ENCODE results near the gene SRCIN1. TPM values are rescaled to one million over a fixed set of nuclear protein-coding genes. Genes with fewer than 3 reads are reported as not detected.

The SRCIN1 gene
- total RNA-seq, 1 experiment from 2014 or later: 0.02 TPM

DNA sequence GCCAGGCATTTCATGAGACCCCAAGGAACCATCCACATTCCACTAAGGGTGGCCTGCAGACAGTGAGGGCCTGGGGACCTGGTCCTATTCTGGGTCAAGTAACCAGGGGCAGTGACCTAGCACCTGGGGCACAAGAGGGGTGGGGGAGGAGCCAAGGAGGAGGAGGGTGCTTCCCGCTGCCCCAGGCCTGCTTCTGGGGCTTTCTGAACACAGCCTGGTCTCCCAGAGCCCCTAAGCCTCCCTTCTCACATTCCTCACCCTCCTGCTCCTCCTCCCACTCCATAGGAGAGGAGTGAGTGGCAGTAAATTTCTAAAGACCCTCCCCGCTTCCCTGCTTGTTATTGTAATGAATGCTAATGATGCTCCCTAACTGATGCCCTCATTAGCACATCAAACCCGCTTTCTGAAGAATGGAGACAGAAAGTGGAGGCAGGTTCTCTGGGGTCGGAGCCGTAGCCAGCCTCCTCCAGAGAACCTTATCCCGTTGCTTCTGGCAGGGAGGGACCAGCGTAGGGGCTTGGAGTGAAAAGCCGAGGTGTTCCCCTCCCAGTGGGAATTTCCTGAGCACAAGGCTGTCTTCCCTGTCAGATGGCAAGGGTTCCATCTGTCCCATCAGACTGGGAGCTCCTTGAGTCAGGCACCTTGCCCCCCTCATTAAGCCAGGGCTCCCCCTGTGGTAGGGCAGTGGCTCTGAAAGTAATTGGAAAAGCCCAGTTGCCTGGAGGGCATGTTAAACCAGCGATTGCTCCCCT, 3.7 kb upstream of the SRCIN1 start:
- H3K27ac ChIP-seq: no peak overlapping the region
- H3K27me3 ChIP-seq: peaks cover 5% of the 10 kb centered on the region; the same call in 1 of the 2 replicates
- H3K9me3 ChIP-seq (replicated peaks): 0 out of 2 replicates have a peak, but pooled peaks cover 3% of the 10 kb centered on the region
- H3K36me3 ChIP-seq: no peaks in the 10 kb centered on the region
- H3K4me3 ChIP-seq: no peak overlapping the region
- H3K4me1 ChIP-seq: 0 out of 2 replicates have a peak, but pooled peaks cover 4% of the 10 kb centered on the region
- DNase-seq: no peak

GRCh38 chr17:38608648-38609047, 2.9 kb upstream of the SRCIN1 start:
- Histone ChIP-seq H3K36me3 (no peaks in the 10 kb centered on the region), H3K27ac (no peak overlapping the region), H3K9me3 (replicated peaks) (0 out of 2 replicates have a peak, but pooled peaks cover 3% of the 10 kb centered on the region), H3K4me1 (no peaks in the 10 kb centered on the region), H3K27me3 (peaks cover 13% of the 10 kb centered on the region; the same call in 1 of the 2 replicates), H3K4me3 (no peak overlapping the region)
- no peak for DNase-seq

GRCh38 chr17:38606646-38607611, 1.2 kb upstream of the SRCIN1 start:
- Histone ChIP-seq H3K27ac (no peak overlapping the region), H3K4me3 (no peak overlapping the region), H3K9me3 (replicated peaks) (0 out of 2 replicates have a peak, but pooled peaks cover 1% of the 10 kb centered on the region), H3K27me3 (peaks cover 16% of the 10 kb centered on the region; the same call in 1 of the 2 replicates), H3K36me3 (no peaks in the 10 kb centered on the region), H3K4me1 (no peaks in the 10 kb centered on the region)
- DNase-seq: no peak

- Histone ChIP-seq H3K36me3 (no peaks in the 10 kb centered on the region), H3K4me1 (no peaks in the 10 kb centered on the region), H3K27me3 (peaks cover 25% of the 10 kb centered on the region; the same call in 1 of the 2 replicates), H3K4me3 (peak overlapping the region; percentile 54), H3K9me3 (replicated peaks) (no peaks in the 10 kb centered on the region), H3K27ac (no peak overlapping the region)
- DNase-seq: peak in 1 of 2 experiments; percentile 29
Observed at GRCh38 chr17:38605411-38605840, 326 bp downstream of the SRCIN1 start.

DNA sequence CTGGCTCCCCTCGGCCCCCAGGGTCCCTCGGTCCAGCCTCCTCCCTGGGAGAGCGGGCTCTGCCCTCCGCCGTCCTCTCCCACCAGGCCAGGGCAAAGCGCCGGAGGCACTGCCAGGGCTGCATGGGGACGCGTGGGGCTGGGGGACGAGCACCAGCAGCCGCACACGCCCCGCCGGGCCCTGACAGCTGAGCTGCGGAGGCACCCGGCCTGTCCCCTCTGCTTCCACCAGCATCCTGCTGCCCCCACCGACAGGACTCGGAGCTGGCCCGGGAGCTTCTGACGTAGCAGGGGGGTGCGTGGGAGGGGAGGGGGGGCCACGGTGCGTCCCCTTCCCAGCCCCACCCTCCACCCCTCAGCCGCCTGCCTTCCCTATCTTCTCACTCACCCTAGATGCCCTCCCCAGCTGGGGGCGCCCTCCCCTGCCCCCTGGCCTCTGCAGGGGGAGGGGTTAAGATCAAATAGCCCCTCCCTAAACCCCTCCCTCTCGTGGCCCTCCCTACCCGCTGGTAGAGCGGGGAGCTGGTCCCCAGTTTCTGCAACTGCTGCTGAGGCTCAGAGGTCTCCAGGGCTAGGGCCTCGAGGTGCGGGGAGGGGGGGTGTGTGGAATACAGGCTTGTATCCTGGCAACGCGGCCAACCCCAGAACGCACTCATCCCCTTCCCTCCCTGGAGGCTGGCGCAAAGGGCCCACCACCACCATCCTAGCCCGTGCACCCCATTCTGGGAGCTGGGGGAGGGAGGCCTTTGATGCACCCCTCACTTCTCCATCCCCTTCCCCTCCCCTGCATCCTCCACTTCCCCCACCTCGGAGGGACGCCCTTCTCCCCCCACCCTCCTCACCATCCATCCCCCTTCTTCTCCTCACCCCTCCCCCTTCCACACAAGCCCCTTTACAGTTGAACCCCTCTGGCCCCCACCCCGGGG, 1.0 kb downstream of the SRCIN1 start:
- DNase-seq: peak; percentile 43 to 45
- Histone ChIP-seq H3K27ac (no peak overlapping the region), H3K4me1 (no peaks in the 10 kb centered on the region), H3K9me3 (replicated peaks) (no peaks in the 10 kb centered on the region), H3K4me3 (no peak overlapping the region), H3K36me3 (no peaks in the 10 kb centered on the region), H3K27me3 (peaks cover 25% of the 10 kb centered on the region; the same call in 1 of the 2 replicates)

- Histone ChIP-seq H3K27ac (no peak overlapping the region), H3K4me3 (no peak overlapping the region), H3K36me3 (no peaks in the 10 kb centered on the region), H3K9me3 (replicated peaks) (no peaks in the 10 kb centered on the region), H3K27me3 (peaks cover 25% of the 10 kb centered on the region; the same call in 1 of the 2 replicates), H3K4me1 (no peaks in the 10 kb centered on the region)
- DNase-seq: no peak
Observed at GRCh38 chr17:38603786-38604478, 1.8 kb downstream of the SRCIN1 start.

DNA sequence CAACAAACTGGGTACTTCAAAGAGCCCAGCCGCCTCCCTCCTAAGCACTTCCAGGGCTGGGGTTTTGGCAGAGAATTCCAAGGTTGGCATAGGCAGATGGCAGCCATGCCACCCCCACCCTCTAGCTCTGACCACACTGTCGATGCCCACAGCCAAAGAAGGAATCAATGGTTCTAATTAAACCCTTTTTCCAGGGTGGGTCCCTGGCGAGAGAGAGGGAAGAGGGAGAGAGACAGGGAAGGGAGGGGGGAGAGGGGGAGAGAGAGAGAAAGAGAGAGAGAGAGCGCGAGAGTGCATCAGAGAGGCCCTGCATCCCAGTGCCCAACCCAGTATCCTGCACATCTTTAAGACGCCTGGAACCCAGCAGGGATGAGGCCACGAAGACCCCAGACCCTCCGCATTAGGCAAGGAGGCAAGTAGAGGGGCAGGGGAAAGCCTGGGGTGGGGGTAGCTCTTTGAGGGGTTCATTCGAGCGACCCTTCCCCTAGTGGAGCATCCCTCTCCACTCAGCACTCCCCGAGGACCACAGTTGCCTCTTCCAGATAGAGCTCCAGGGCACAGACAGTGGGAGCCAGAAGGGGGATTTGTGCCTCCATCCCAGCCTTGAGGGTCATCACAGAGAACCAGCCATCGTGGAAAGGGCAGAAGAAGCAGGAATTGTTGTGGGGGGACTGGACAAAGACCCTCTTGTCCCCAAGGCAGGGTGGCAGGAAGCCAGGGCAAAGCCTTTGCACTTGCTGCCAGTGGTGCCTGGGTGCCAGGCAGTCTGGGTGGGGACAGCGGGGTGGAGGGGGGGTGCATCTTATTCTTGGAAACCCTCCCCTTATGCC, 2.6 kb downstream of the SRCIN1 start:
- Histone ChIP-seq H3K4me1 (no peaks in the 10 kb centered on the region), H3K27me3 (peaks cover 25% of the 10 kb centered on the region; the same call in 1 of the 2 replicates), H3K27ac (no peak overlapping the region), H3K36me3 (no peaks in the 10 kb centered on the region), H3K4me3 (no peak overlapping the region), H3K9me3 (replicated peaks) (no peaks in the 10 kb centered on the region)
- DNase-seq: no peak

- H3K27me3 ChIP-seq: peaks cover 25% of the 10 kb centered on the region; the same call in 1 of the 2 replicates
- no peak for DNase-seq
- H3K4me1 ChIP-seq: no peaks in the 10 kb centered on the region
- no peaks in the 10 kb centered on the region for H3K36me3 ChIP-seq
- H3K4me3 ChIP-seq: no peak overlapping the region
- no peaks in the 10 kb centered on the region for H3K9me3 ChIP-seq (replicated peaks)
- H3K27ac ChIP-seq: no peak overlapping the region
Observed at GRCh38 chr17:38602453-38602852, 3.3 kb downstream of the SRCIN1 start.

GRCh38 chr17:38601539-38602351, 4.0 kb downstream of the SRCIN1 start:
- Histone ChIP-seq H3K4me1 (no peaks in the 10 kb centered on the region; the same call in 1 of the 2 replicates), H3K4me3 (no peak overlapping the region), H3K27ac (no peak overlapping the region), H3K27me3 (peaks cover 25% of the 10 kb centered on the region; the same call in 1 of the 2 replicates), H3K36me3 (no peaks in the 10 kb centered on the region), H3K9me3 (replicated peaks) (no peaks in the 10 kb centered on the region)
- DNase-seq: no peak

DNA sequence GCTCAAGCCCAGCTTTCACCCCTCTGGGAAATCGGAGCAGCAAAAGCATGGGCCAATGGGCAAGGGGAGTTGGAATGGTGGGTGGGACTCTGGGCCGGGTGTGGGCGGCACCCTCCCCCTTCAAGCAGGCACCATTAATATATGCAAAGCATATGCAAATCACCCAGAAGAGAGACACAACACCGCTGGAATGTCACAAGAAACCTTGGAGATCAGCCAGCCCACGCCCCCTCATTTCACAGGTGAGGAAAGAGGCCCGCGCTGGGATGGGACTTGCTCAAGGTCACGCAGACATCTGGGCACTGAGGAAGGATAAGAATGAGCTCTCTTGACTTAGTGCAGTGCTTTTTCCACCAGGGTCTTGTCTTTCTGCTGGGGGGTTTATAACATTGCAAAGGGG, 4.8 kb downstream of the SRCIN1 start:
- no peaks in the 10 kb centered on the region; the same call in 1 of the 2 replicates for H3K4me1 ChIP-seq
- no peak overlapping the region for H3K4me3 ChIP-seq
- no peak for DNase-seq
- no peaks in the 10 kb centered on the region for H3K36me3 ChIP-seq
- no peak overlapping the region for H3K27ac ChIP-seq
- no peaks in the 10 kb centered on the region for H3K9me3 ChIP-seq (replicated peaks)
- peaks cover 25% of the 10 kb centered on the region; the same call in 1 of the 2 replicates for H3K27me3 ChIP-seq

- H3K27me3 ChIP-seq: peaks cover 30% of the 10 kb centered on the region; the same call in 1 of the 2 replicates
- H3K27ac ChIP-seq: no peak overlapping the region
Observed at GRCh38 chr17:38600416-38600815, 5.3 kb downstream of the SRCIN1 start.

DNA sequence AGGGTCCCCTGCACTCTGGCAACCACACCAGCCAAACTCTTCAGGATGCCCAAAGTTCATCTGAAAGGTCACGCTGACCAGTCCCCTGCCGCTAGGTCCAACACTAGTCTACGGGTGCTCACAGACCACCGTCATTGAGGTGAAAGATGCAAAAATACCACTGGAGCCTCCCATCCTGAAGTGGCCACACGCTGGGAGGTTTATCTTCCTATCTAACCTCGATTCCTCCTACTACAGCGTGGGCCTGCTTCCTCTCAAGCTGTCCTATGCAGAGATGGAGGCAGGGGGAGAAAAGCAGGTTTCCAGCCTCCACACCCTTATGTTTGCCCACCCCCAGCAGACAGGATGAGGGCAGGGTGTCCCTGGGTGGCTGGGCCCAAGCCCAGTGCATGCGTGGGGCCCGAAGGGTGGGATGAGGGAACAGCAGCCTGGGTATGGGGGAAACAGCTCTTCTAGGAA, 6.3 kb downstream of the SRCIN1 start:
- DNase-seq: no peak
- H3K27me3 ChIP-seq: peaks cover 24% of the 10 kb centered on the region; the same call in 1 of the 2 replicates
- no peaks in the 10 kb centered on the region for H3K9me3 ChIP-seq (replicated peaks)
- H3K27ac ChIP-seq: no peak overlapping the region
- H3K36me3 ChIP-seq: no peaks in the 10 kb centered on the region
- no peak overlapping the region for H3K4me3 ChIP-seq
- H3K4me1 ChIP-seq: no peaks in the 10 kb centered on the region; the same call in 1 of the 2 replicates

More at GRCh38 chr17:38600416-38600815, 5.3 kb downstream of the SRCIN1 start:
- Histone ChIP-seq H3K4me3 (no peak overlapping the region), H3K9me3 (replicated peaks) (no peaks in the 10 kb centered on the region), H3K36me3 (no peaks in the 10 kb centered on the region), H3K4me1 (no peaks in the 10 kb centered on the region; the same call in 1 of the 2 replicates)
- DNase-seq: no peak

Measured in SJCRH30 (cell line).